ENCODE data around the gene REEP1.

Gene REEP1

GRCh38 chr2:86221066-86221684 lies 116.3 kb downstream of the REEP1 start (continued):
- TF ChIP-seq, protein P1, sequence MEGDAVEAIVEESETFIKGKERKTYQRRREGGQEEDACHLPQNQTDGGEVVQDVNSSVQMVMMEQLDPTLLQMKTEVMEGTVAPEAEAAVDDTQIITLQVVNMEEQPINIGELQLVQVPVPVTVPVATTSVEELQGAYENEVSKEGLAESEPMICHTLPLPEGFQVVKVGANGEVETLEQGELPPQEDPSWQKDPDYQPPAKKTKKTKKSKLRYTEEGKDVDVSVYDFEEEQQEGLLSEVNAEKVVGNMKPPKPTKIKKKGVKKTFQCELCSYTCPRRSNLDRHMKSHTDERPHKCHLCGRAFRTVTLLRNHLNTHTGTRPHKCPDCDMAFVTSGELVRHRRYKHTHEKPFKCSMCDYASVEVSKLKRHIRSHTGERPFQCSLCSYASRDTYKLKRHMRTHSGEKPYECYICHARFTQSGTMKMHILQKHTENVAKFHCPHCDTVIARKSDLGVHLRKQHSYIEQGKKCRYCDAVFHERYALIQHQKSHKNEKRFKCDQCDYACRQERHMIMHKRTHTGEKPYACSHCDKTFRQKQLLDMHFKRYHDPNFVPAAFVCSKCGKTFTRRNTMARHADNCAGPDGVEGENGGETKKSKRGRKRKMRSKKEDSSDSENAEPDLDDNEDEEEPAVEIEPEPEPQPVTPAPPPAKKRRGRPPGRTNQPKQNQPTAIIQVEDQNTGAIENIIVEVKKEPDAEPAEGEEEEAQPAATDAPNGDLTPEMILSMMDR (tag by site-specific recombination; IDR thresholded peaks at IDR 0.05) = peak; percentile 53; the same call in 1 of the 2 replicates
- TF ChIP-seq ZNF433 (tag by site-specific recombination; IDR thresholded peaks at IDR 0.05; ENCODE audit: low read depth) = no peak
- TF ChIP-seq ZNF155 (tag by site-specific recombination; IDR thresholded peaks at IDR 0.05) = no peak
- TF ChIP-seq ZNF239 (tag by site-specific recombination; IDR thresholded peaks at IDR 0.05) = no peak
- TF ChIP-seq PRDM10 (tag by site-specific recombination; IDR thresholded peaks at IDR 0.05) = 0 out of 2 replicates have a peak, but pooled peaks have one; percentile 46
- TF ChIP-seq ZSCAN16 (tag by site-specific recombination; IDR thresholded peaks at IDR 0.05) = no peak
- no peak for TF ChIP-seq PATZ1 (tag by site-specific recombination; IDR thresholded peaks at IDR 0.05)
- TF ChIP-seq, protein P2, sequence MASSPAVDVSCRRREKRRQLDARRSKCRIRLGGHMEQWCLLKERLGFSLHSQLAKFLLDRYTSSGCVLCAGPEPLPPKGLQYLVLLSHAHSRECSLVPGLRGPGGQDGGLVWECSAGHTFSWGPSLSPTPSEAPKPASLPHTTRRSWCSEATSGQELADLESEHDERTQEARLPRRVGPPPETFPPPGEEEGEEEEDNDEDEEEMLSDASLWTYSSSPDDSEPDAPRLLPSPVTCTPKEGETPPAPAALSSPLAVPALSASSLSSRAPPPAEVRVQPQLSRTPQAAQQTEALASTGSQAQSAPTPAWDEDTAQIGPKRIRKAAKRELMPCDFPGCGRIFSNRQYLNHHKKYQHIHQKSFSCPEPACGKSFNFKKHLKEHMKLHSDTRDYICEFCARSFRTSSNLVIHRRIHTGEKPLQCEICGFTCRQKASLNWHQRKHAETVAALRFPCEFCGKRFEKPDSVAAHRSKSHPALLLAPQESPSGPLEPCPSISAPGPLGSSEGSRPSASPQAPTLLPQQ (tag by site-specific recombination; IDR thresholded peaks at IDR 0.05) = no peak
- no peak for TF ChIP-seq ZNF514 (tag by site-specific recombination; IDR thresholded peaks at IDR 0.05)
- no peak for TF ChIP-seq ZNF140 (tag by site-specific recombination; IDR thresholded peaks at IDR 0.05)
- no peak for TF ChIP-seq ZNF223 (tag by site-specific recombination; IDR thresholded peaks at IDR 0.05)
- no peak for TF ChIP-seq SCRT1 (tag by site-specific recombination; IDR thresholded peaks at IDR 0.05; ENCODE audit: borderline replicate concordance)
- TF ChIP-seq ZBTB7A (tag by site-specific recombination; IDR thresholded peaks at IDR 0.05; ENCODE audit: low read depth) = no peak
- no peak for TF ChIP-seq ZNF596 (tag by site-specific recombination; IDR thresholded peaks at IDR 0.05)
- no peak for TF ChIP-seq GLI4 (tag by site-specific recombination; IDR thresholded peaks at IDR 0.05)
- no peak for TF ChIP-seq GLIS1 (tag by site-specific recombination; IDR thresholded peaks at IDR 0.05)
- peak; percentile 61 for TF ChIP-seq ZNF654 (tag by site-specific recombination; IDR thresholded peaks at IDR 0.05; ENCODE audit: low read depth)
- no peak for TF ChIP-seq PRDM2 (tag by site-specific recombination; IDR thresholded peaks at IDR 0.05; ENCODE audit: borderline replicate concordance)
- TF ChIP-seq BCL11B (tag by site-specific recombination; IDR thresholded peaks at IDR 0.05; ENCODE audit: low read depth) = no peak
- TF ChIP-seq, protein P3, sequence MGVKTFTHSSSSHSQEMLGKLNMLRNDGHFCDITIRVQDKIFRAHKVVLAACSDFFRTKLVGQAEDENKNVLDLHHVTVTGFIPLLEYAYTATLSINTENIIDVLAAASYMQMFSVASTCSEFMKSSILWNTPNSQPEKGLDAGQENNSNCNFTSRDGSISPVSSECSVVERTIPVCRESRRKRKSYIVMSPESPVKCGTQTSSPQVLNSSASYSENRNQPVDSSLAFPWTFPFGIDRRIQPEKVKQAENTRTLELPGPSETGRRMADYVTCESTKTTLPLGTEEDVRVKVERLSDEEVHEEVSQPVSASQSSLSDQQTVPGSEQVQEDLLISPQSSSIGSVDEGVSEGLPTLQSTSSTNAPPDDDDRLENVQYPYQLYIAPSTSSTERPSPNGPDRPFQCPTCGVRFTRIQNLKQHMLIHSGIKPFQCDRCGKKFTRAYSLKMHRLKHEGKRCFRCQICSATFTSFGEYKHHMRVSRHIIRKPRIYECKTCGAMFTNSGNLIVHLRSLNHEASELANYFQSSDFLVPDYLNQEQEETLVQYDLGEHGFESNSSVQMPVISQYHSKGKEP (tag by site-specific recombination; IDR thresholded peaks at IDR 0.05) = no peak

Measured in HEK293 (cell line).